SJCRH30 (cell line): ENCODE data around the gene VAMP2. TPM values are rescaled to one million over a fixed set of nuclear protein-coding genes. Genes with fewer than 3 reads are reported as not detected.
A peak's percentile ranks its signal among the peaks of the same experiment; 100 is the strongest.

Source experiments
- DNase-seq, 2 experiments: peaks; one replicate each; pipeline ENCODE4 v3.0.0-alpha.2; 2015 to 2020
- H3K27ac ChIP-seq: fragments of 250-450 bp; sonication (Bioruptor Pico); 2 replicates; pipeline ENCODE4 v1.5.1; 2020; ENCODE audit warnings: mild to moderate bottlenecking, moderate library complexity
- H3K27me3 ChIP-seq: fragments of 250-450 bp; sonication (Bioruptor Pico); 2 replicates; pipeline ENCODE4 v1.5.1; 2020; ENCODE audit warnings: mild to moderate bottlenecking, moderate library complexity
- H3K36me3 ChIP-seq: fragments of 250-450 bp; sonication (Bioruptor Pico); 2 replicates; pipeline ENCODE4 v1.5.1; 2020; ENCODE audit warnings: mild to moderate bottlenecking, moderate library complexity
- H3K4me1 ChIP-seq: fragments of 250-450 bp; sonication (Bioruptor Pico); 2 replicates; pipeline ENCODE4 v1.5.1; 2020; ENCODE audit warnings: mild to moderate bottlenecking, moderate library complexity
- H3K4me3 ChIP-seq: fragments of 250-450 bp; sonication (Bioruptor Pico); 2 replicates; pipeline ENCODE4 v1.5.1; 2020; ENCODE audit warnings: mild to moderate bottlenecking, moderate library complexity
- H3K9me3 ChIP-seq: fragments of 250-450 bp; sonication (Bioruptor Pico); replicated peaks from 2 replicates; pipeline ENCODE4 v1.5.1; 2020; ENCODE audit warnings: mild to moderate bottlenecking, moderate library complexity
- total RNA-seq: library from RNA; depleted of rRNA; stranded (reverse); fragments of >200 nt; shearing (Covaris generic); gene quantifications from 2 replicates; pipeline ENCODE4 v1.2.3, GENCODE V29; 2014

The VAMP2 gene
- total RNA-seq, 1 experiment from 2014 or later, result 7.9 TPM

- Histone ChIP-seq H3K4me3 (peak overlapping the region; percentile 53), H3K9me3 (no peaks in the 10 kb centered on the region), H3K4me1 (peaks cover 3% of the 10 kb centered on the region; the same call in 1 of the 2 replicates), H3K36me3 (no peaks in the 10 kb centered on the region; the same call in 1 of the 2 replicates), H3K27me3 (no peaks in the 10 kb centered on the region), H3K27ac (no peak overlapping the region)
- no peak for DNase-seq
These were observed 24.9 kb downstream of the VAMP2 start for GRCh38 chr17:8137645-8138373.

DNA sequence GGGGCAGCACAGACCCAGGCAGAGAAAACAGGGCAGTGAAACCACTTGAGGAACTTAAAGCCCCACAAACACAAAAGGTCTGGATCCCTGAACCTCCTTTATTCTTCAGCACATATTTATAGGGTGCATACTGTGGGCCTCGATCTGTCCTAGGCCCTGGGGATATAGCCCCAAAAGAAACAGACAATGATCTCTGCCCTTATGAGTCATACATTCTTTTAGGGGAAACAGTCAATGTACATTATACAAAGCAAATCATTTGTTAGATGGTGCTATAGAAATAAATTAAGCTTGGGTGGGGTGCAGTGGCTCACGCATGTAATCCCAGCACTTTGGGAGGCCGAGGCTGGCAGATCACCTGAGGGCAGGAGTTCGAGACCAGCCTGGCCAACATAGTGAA is 28.8 kb downstream of the VAMP2 start:
- H3K4me3 ChIP-seq, result no peak overlapping the region
- H3K36me3 ChIP-seq, result no peaks in the 10 kb centered on the region
- DNase-seq, result no peak
- no peak overlapping the region for H3K27ac ChIP-seq
- no peaks in the 10 kb centered on the region for H3K4me1 ChIP-seq
- H3K9me3 ChIP-seq, result no peaks in the 10 kb centered on the region
- H3K27me3 ChIP-seq, result no peaks in the 10 kb centered on the region

- H3K4me3 ChIP-seq, result no peak overlapping the region
- H3K9me3 ChIP-seq, result no peaks in the 10 kb centered on the region
- no peaks in the 10 kb centered on the region for H3K36me3 ChIP-seq
These were observed 29.3 kb downstream of the VAMP2 start for GRCh38 chr17:8133399-8133798.

GRCh38 chr17:8131844-8132441 is 30.8 kb downstream of the VAMP2 start:
- no peak for DNase-seq
- no peaks in the 10 kb centered on the region for H3K9me3 ChIP-seq
- no peak overlapping the region for H3K4me3 ChIP-seq
- no peaks in the 10 kb centered on the region for H3K4me1 ChIP-seq
- H3K36me3 ChIP-seq, result no peaks in the 10 kb centered on the region
- H3K27me3 ChIP-seq, result no peaks in the 10 kb centered on the region
- no peak overlapping the region for H3K27ac ChIP-seq

More at GRCh38 chr17:8133399-8133798, 29.3 kb downstream of the VAMP2 start:
- Histone ChIP-seq H3K27ac (no peak overlapping the region), H3K4me1 (no peaks in the 10 kb centered on the region), H3K27me3 (no peaks in the 10 kb centered on the region)
- no peak for DNase-seq

- Histone ChIP-seq H3K4me3 (no peak overlapping the region), H3K4me1 (no peaks in the 10 kb centered on the region; the same call in 1 of the 2 replicates), H3K9me3 (no peaks in the 10 kb centered on the region), H3K27ac (no peak overlapping the region), H3K27me3 (no peaks in the 10 kb centered on the region), H3K36me3 (no peaks in the 10 kb centered on the region)
- DNase-seq, result no peak
These were observed 34.5 kb downstream of the VAMP2 start for GRCh38 chr17:8128125-8128784.

GRCh38 chr17:8126491-8127066 is 36.2 kb downstream of the VAMP2 start:
- Histone ChIP-seq H3K27me3 (no peaks in the 10 kb centered on the region), H3K36me3 (no peaks in the 10 kb centered on the region), H3K27ac (no peak overlapping the region), H3K4me1 (no peaks in the 10 kb centered on the region; the same call in 1 of the 2 replicates), H3K4me3 (peak overlapping the region; percentile 78), H3K9me3 (no peaks in the 10 kb centered on the region)
- peak; percentile 28 to 55 for DNase-seq

- Histone ChIP-seq H3K27me3 (no peaks in the 10 kb centered on the region), H3K27ac (no peak overlapping the region), H3K4me3 (peak overlapping the region; percentile 78), H3K9me3 (no peaks in the 10 kb centered on the region), H3K4me1 (no peaks in the 10 kb centered on the region; the same call in 1 of the 2 replicates), H3K36me3 (no peaks in the 10 kb centered on the region)
- DNase-seq, result peak; percentile 45 to 48
These were observed 36.7 kb downstream of the VAMP2 start for GRCh38 chr17:8125947-8126490.

GRCh38 chr17:8125154-8125946 is 37.4 kb downstream of the VAMP2 start:
- peak overlapping the region; percentile 78 for H3K4me3 ChIP-seq
- H3K9me3 ChIP-seq, result no peaks in the 10 kb centered on the region
- no peaks in the 10 kb centered on the region; the same call in 1 of the 2 replicates for H3K4me1 ChIP-seq
- H3K27me3 ChIP-seq, result no peaks in the 10 kb centered on the region
- no peaks in the 10 kb centered on the region for H3K36me3 ChIP-seq
- no peak overlapping the region for H3K27ac ChIP-seq
- DNase-seq, result peak; percentile 72 to 86

DNA sequence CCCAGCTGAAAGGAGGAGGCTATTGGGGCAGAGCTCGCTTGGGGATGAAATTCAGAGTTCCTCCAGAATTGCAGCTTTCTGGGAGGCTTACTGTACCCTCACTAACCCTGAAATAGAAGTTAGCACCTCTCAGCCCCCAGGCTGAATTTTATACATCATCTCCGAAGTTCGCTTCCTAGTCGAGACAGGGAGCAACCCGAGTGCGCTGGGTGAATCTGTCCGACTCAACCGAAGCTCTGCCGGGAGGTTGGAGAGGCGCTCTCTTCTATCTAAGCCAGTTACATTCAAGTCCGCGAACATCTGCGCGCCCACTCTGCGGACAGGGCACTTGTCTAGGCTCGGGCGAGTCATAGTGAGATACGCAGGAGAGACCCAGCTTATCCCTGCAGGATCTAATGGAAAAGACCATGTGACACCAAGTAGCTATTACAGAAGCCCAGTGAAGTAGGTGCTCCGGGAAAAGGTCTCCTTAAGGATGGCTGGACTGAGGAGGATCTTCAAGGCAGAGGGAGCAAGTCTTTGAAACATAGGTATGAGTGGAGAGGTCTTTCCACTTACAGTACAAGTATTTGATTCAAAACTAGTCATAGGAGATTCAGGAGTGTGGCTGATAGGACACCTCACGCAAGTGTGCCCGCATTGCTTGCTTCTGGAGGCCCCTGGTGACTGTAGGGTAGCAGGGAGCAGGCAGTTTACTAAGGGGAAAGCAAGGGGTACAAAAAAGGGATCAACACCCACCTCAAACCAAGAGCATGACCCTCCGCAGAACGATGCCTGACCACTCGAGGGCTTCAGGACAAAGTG is 38.2 kb downstream of the VAMP2 start:
- H3K4me3 ChIP-seq, result peak overlapping the region; percentile 78
- H3K9me3 ChIP-seq, result no peaks in the 10 kb centered on the region
- DNase-seq, result peak; percentile 16 to 41
- no peaks in the 10 kb centered on the region for H3K36me3 ChIP-seq
- no peak overlapping the region for H3K27ac ChIP-seq
- no peaks in the 10 kb centered on the region for H3K27me3 ChIP-seq
- H3K4me1 ChIP-seq, result no peaks in the 10 kb centered on the region; the same call in 1 of the 2 replicates

DNA sequence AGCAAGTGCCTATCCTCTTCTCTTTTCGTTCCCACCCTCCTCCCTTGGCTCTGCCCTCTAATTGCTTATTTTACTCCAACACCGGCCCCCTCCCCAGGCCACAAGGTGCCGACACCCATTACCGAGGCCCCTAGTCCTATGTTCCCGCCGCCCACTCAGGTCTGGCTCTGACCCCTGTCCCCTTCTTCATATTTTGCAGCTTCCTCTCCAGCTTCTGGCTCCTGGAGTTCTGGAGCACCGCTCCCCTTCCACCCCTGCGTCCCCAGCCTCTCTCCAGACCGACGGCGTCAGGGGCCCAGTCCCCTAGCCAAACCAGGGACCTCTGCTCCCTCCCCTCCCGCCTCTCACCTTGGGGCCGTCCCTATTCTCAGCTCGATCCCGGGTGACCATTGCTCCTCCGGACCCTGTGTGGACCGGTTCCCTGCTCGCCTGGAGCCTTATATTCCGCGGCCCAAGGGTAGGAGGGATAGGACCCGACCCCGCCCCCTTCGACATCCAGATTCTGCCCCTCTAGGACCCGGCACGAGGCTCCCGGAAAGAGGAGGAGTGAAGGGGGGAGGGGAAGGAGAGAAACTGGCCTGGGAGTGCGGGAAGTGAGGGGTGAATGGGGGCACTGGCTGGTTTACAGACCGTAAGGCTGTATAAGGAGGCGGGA is 38.9 kb downstream of the VAMP2 start, which contains the start of gene HES7:
TSS of gene HES7 (minus strand) at position 412 of the 655 bp plus-strand sequence. CDS start at position 390, 22 bp downstream.
- DNase-seq, result peak; percentile 58 to 67
- H3K36me3 ChIP-seq, result no peaks in the 10 kb centered on the region
- no peaks in the 10 kb centered on the region; the same call in 1 of the 2 replicates for H3K4me1 ChIP-seq
- no peaks in the 10 kb centered on the region for H3K9me3 ChIP-seq
- H3K27me3 ChIP-seq, result no peaks in the 10 kb centered on the region
- H3K27ac ChIP-seq, result no peak within 1 kb of the TSS
- peak within 1 kb of the TSS; percentile 78 for H3K4me3 ChIP-seq

DNA sequence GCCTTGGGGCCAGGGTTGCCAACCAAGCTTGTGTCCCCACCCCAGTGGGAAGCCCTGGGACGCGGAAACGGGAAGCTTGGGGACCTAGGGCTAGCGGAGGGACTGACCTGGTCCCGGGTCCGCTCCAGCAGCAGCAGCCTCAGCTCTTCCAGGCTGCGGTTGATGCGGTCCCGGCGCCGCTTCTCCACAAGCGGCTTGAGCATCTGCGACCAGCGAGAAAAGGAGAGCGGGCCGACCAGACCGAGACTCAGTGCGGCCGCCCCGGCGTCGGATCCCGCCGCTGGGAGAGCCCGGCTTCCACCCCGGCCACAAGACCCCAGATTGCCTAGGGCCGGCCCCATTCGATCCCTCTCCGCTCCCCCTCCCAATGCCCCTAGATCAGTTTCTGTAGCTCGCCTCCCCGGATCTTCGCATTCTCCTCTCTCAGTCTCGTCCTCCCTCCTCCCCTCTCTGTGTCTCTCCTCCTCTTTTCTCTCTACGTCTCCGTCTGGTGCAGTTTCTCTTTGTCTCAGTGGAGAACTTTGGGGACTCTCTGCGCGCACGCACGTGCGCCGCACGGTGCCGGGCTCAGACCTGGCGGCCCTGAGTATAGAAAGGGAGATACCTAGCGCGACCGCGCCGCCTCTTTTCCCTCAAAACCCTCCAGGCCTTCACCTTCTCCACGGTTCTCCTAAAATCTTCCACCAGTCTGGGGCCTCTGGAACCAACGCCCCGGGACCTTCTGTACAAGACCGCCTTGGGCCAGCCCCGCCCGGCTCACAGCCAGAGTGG is 39.6 kb downstream of the VAMP2 start:
- Histone ChIP-seq H3K4me1 (no peaks in the 10 kb centered on the region; the same call in 1 of the 2 replicates), H3K27ac (no peak overlapping the region), H3K36me3 (no peaks in the 10 kb centered on the region), H3K9me3 (no peaks in the 10 kb centered on the region), H3K27me3 (no peaks in the 10 kb centered on the region), H3K4me3 (peak overlapping the region; percentile 78)
- DNase-seq, result peak; percentile 17 to 35

GRCh38 chr17:8122422-8122923 is 40.3 kb downstream of the VAMP2 start:
- DNase-seq, result peak; percentile 24 to 49
- Histone ChIP-seq H3K4me1 (no peaks in the 10 kb centered on the region; the same call in 1 of the 2 replicates), H3K36me3 (no peaks in the 10 kb centered on the region)

More at GRCh38 chr17:8122422-8122923, 40.3 kb downstream of the VAMP2 start:
- Histone ChIP-seq H3K9me3 (no peaks in the 10 kb centered on the region), H3K27me3 (no peaks in the 10 kb centered on the region), H3K27ac (no peak overlapping the region), H3K4me3 (peak overlapping the region; percentile 78)
